NCI-H1930 (cell line): Measurements from ENCODE around the gene TUT4.
A peak's percentile ranks its signal among the peaks of the same experiment; 100 is the strongest.

Source experiments
- DNase-seq, 2 experiments: peaks; one replicate each; lab custom pipeline; 2025; lab: John Stamatoyannopoulos, UW

The TUT4 gene

GRCh38 chr1:52532247-52532646 is 20.6 kb downstream of the TUT4 start:
- DNase-seq: no peak

GRCh38 chr1:52531249-52531872 is 21.5 kb downstream of the TUT4 start:
- DNase-seq: no peak

- no peak for DNase-seq
These were observed 22.2 kb downstream of the TUT4 start for GRCh38 chr1:52530563-52531144.

GRCh38 chr1:52523376-52523775 is 29.5 kb downstream of the TUT4 start:
- no peak for DNase-seq

GRCh38 chr1:52520148-52520547 is 32.7 kb downstream of the TUT4 start:
- DNase-seq: peak in 1 of 2 experiments; percentile 42

- no peak for DNase-seq
These were observed 33.9 kb downstream of the TUT4 start for GRCh38 chr1:52518962-52519361.

GRCh38 chr1:52511851-52512615 is 40.9 kb downstream of the TUT4 start:
- no peak for DNase-seq

GRCh38 chr1:52511439-52511838 is 41.5 kb downstream of the TUT4 start:
- no peak for DNase-seq

GRCh38 chr1:52506920-52507546 is 45.9 kb downstream of the TUT4 start:
- no peak for DNase-seq

- DNase-seq: no peak
These were observed 46.5 kb downstream of the TUT4 start for GRCh38 chr1:52506349-52506748.

GRCh38 chr1:52504720-52505119 is 48.2 kb downstream of the TUT4 start:
- DNase-seq: no peak

- DNase-seq: no peak
These were observed 49.2 kb downstream of the TUT4 start for GRCh38 chr1:52503706-52504105.

- DNase-seq: no peak
These were observed 50.1 kb downstream of the TUT4 start for GRCh38 chr1:52502789-52503188.

- no peak for DNase-seq
These were observed 65.3 kb downstream of the TUT4 start for GRCh38 chr1:52487632-52488031.

- no peak for DNase-seq
These were observed 70.4 kb downstream of the TUT4 start for GRCh38 chr1:52482326-52483004.

- DNase-seq: no peak
These were observed 73.8 kb downstream of the TUT4 start for GRCh38 chr1:52479076-52479475.

GRCh38 chr1:52477876-52478275 is 75.0 kb downstream of the TUT4 start:
- no peak for DNase-seq

GRCh38 chr1:52476943-52477342 is 75.9 kb downstream of the TUT4 start:
- no peak for DNase-seq

GRCh38 chr1:52474807-52475206 is 78.1 kb downstream of the TUT4 start:
- no peak for DNase-seq

- no peak for DNase-seq
These were observed 79.9 kb downstream of the TUT4 start for GRCh38 chr1:52473039-52473438.

- DNase-seq: no peak
These were observed 80.5 kb downstream of the TUT4 start for GRCh38 chr1:52472384-52472783.

GRCh38 chr1:52469108-52469507 is 83.8 kb downstream of the TUT4 start:
- DNase-seq: no peak
